ENCODE data around the gene HARBI1.

DNA sequence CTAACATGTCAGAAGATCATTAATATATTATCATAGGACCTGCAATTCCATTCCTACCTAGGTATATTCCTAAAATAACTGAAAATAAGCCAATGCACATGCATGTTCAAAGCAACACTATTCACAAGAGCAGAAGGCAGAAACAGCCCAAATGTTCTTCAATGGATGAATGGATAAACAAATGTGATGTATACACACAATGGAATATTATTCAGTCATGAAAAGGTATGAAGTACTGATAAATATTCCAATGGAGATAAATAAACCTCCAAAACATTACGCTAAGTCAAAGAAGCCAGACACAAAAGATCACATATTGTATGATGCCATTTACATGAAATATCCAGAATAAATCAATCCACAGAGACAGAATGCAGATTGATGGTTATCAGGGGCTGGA lies 40.0 kb downstream of the HARBI1 start:
- TF ChIP-seq, protein P1, sequence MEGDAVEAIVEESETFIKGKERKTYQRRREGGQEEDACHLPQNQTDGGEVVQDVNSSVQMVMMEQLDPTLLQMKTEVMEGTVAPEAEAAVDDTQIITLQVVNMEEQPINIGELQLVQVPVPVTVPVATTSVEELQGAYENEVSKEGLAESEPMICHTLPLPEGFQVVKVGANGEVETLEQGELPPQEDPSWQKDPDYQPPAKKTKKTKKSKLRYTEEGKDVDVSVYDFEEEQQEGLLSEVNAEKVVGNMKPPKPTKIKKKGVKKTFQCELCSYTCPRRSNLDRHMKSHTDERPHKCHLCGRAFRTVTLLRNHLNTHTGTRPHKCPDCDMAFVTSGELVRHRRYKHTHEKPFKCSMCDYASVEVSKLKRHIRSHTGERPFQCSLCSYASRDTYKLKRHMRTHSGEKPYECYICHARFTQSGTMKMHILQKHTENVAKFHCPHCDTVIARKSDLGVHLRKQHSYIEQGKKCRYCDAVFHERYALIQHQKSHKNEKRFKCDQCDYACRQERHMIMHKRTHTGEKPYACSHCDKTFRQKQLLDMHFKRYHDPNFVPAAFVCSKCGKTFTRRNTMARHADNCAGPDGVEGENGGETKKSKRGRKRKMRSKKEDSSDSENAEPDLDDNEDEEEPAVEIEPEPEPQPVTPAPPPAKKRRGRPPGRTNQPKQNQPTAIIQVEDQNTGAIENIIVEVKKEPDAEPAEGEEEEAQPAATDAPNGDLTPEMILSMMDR (IDR thresholded peaks at IDR 0.05): no peak
- TF ChIP-seq POLR2A (IDR thresholded peaks at IDR 0.05) (no peak), EP300 (IDR thresholded peaks at IDR 0.05) (no peak)
